Trophoblast cell (in vitro differentiated cells and primary cell): Measurements from ENCODE around the gene PTPN6.

Source experiments
- DNase-seq, 2 donors: peaks; one replicate each; pipeline ENCODE4 v3.0.0-alpha.2; 2016
- H2AFZ ChIP-seq: 2 replicates; pipeline ENCODE4 v1.6.1; 2013; ENCODE audit warnings: low read length, moderate library complexity, mild to moderate bottlenecking; ENCODE audit not compliant: insufficient read depth, poor library complexity
- H2AK5ac ChIP-seq: 2 replicates; pipeline ENCODE4 v1.6.1; 2013; ENCODE audit warnings: mild to moderate bottlenecking, low read length
- H2BK120ac ChIP-seq: 2 replicates; pipeline ENCODE4 v1.6.1; 2013; ENCODE audit warnings: low read length, mild to moderate bottlenecking, moderate library complexity; ENCODE audit not compliant: insufficient read depth, poor library complexity
- H2BK12ac ChIP-seq: 2 replicates; pipeline ENCODE4 v1.6.1; 2013; ENCODE audit warnings: mild to moderate bottlenecking, low read length, moderate library complexity
- H2BK5ac ChIP-seq: 2 replicates; pipeline ENCODE4 v1.6.1; 2013; ENCODE audit warnings: low read length, low read depth, moderate library complexity, mild to moderate bottlenecking; ENCODE audit not compliant: poor library complexity
- H3K14ac ChIP-seq: 2 replicates; pipeline ENCODE4 v1.6.1; 2013; ENCODE audit warnings: mild to moderate bottlenecking, low read length
- H3K18ac ChIP-seq: 2 replicates; pipeline ENCODE4 v1.6.1; 2013; ENCODE audit warnings: mild to moderate bottlenecking, low read length
- H3K23ac ChIP-seq: 2 replicates; pipeline ENCODE4 v1.6.1; 2013; ENCODE audit warnings: low read length
- H3K27ac ChIP-seq: 2 replicates; pipeline ENCODE4 v1.5.1; 2013; ENCODE audit warnings: low read depth, mild to moderate bottlenecking, inconsistent platforms, low read length, moderate library complexity
- H3K27me3 ChIP-seq: 2 replicates; pipeline ENCODE4 v1.6.1; 2013; ENCODE audit warnings: inconsistent platforms, mild to moderate bottlenecking, low read length, moderate library complexity; ENCODE audit not compliant: insufficient read depth
- H3K36me3 ChIP-seq, 2 experiments: 1 replicate in 1 of 2; 2 replicates in 1 of 2; pipeline ENCODE4 v1.6.1; 2013; ENCODE audit warnings: low read length in 2 of 2, mild to moderate bottlenecking in 2 of 2, moderate library complexity in 1 of 2; ENCODE audit not compliant: insufficient read depth in 2 of 2, control insufficient read depth in 1 of 2
- H3K4ac ChIP-seq: 2 replicates; pipeline ENCODE4 v1.6.1; 2013; ENCODE audit warnings: low read depth, mild to moderate bottlenecking, low read length, moderate library complexity
- H3K4me1 ChIP-seq, 2 experiments: 1 replicate in 1 of 2; 2 replicates in 1 of 2; pipeline ENCODE4 v1.6.1; 2013; ENCODE audit warnings: low read length in 2 of 2, mild to moderate bottlenecking in 2 of 2, moderate library complexity in 1 of 2; ENCODE audit not compliant: insufficient read depth in 2 of 2, control insufficient read depth in 1 of 2
- H3K4me2 ChIP-seq: 2 replicates; pipeline ENCODE4 v1.6.1; 2013; ENCODE audit warnings: inconsistent platforms, mild to moderate bottlenecking, low read length, moderate library complexity
- H3K4me3 ChIP-seq: 2 replicates; pipeline ENCODE4 v1.5.1; 2013; ENCODE audit warnings: mild to moderate bottlenecking, low read depth, low read length, inconsistent platforms
- H3K79me1 ChIP-seq: one replicate; pipeline ENCODE4 v1.6.1; 2013; ENCODE audit warnings: low read length
- H3K79me2 ChIP-seq: 2 replicates; pipeline ENCODE4 v1.6.1; 2013; ENCODE audit warnings: low read length, mild to moderate bottlenecking; ENCODE audit not compliant: control insufficient read depth, insufficient read depth, poor library complexity
- H3K9ac ChIP-seq: 2 replicates; pipeline ENCODE4 v1.6.1; 2013; ENCODE audit warnings: mild to moderate bottlenecking, low read length
- H3K9me3 ChIP-seq: 2 replicates; pipeline ENCODE4 v1.6.1; 2013; ENCODE audit warnings: low read depth, mild to moderate bottlenecking, control low read depth, inconsistent platforms, low read length; ENCODE audit not compliant: insufficient read depth
- H4K12ac ChIP-seq: 2 replicates; pipeline ENCODE4 v1.6.1; 2013; ENCODE audit warnings: low read depth, mild to moderate bottlenecking, low read length, moderate library complexity
- H4K8ac ChIP-seq: 2 replicates; pipeline ENCODE4 v1.6.1; 2013; ENCODE audit warnings: low read depth, mild to moderate bottlenecking, low read length, moderate library complexity
- H4K91ac ChIP-seq: one replicate; pipeline ENCODE4 v1.6.1; 2013; ENCODE audit warnings: low read depth, mild to moderate bottlenecking, low read length, moderate library complexity
- WGBS: extraction: QIAGEN DNeasy Blood & Tissue Kit; methylation state at CpG from one replicate; pipeline ENCODE4 v1.1.7; 2013; ENCODE audit warnings: missing lambda C conversion rate; ENCODE audit not compliant: insufficient read length, insufficient coverage; ENCODE audit errors: extremely low coverage; 5-methylcytosine and 5-hydroxymethylcytosine counted together

The PTPN6 gene

DNA sequence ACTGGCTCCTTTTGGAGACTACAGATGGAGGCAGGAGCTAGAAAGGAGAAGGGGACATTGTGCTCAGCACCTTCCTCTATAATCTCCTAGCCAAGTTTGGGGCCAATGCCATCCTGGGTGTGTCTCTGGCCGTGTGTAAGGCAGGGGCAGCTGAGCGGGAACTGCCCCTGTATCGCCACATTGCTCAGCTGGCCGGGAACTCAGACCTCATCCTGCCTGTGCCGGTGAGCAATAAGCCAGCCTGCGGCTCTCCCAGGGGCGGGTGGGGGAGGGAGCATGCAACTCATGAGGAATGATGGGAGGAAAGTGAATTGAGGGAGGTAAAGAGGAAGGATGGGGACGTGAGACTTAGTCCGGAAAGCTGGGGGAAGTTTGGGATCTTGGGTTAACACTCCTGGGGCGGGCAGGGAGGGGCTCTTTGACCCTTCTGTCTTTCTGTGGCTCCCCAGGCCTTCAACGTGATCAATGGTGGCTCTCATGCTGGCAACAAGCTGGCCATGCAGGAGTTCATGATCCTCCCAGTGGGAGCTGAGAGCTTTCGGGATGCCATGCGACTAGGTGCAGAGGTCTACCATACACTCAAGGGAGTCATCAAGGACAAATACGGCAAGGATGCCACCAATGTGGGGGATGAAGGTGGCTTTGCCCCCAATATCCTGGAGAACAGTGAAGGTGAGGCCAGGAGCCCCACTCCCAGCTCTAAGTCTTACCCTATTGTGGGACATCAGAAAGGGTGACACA, 33.5 kb upstream of the PTPN6 start:
- no peak overlapping the region for H3K4me3 ChIP-seq

DNA sequence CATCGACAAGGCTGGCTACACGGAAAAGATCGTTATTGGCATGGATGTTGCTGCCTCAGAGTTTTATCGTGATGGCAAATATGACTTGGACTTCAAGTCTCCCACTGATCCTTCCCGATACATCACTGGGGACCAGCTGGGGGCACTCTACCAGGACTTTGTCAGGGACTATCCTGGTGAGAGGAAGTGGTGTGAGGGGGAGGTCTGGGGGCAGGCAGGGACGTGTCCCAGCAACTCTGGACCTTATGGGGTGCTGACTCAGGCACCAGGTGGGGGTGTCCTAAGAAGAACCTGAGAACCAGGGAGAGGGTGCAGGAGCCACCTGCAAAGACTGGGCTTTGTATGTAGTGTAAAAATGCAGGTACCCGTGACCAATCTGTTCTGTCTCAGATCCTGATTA, 31.6 kb upstream of the PTPN6 start:
- Histone ChIP-seq H2BK120ac (no peak overlapping the region), H3K9me3 (no peaks in the 10 kb centered on the region), H3K23ac (no peak overlapping the region), H3K4ac (no peak overlapping the region), H2BK12ac (no peak overlapping the region), H3K4me2 (no peak overlapping the region), H3K4me3 (no peak overlapping the region), H3K9ac (no peak overlapping the region), H2AFZ (no peak overlapping the region), H4K8ac (no peak overlapping the region), H4K12ac (no peak overlapping the region), H3K14ac (no peak overlapping the region), H3K18ac (no peak overlapping the region), H3K79me2 (no peaks in the 10 kb centered on the region), H3K36me3 (no peaks in the 10 kb centered on the region), H2BK5ac (no peak overlapping the region), H2AK5ac (no peak overlapping the region), H4K91ac (no peak overlapping the region), H3K4me1 (peaks cover 2% of the 10 kb centered on the region in 2 experiments), H3K27me3 (peaks cover 9% of the 10 kb centered on the region), H3K79me1 (no peaks in the 10 kb centered on the region), H3K27ac (no peak overlapping the region)
- no peak for DNase-seq
- no CpG with 5 or more reads among the region's 7 CpGs for WGBS

More for the DNA sequence above, 33.5 kb upstream of the PTPN6 start:
- no peaks in the 10 kb centered on the region for H3K36me3 ChIP-seq
- H3K9me3 ChIP-seq, result no peaks in the 10 kb centered on the region
- H2AK5ac ChIP-seq, result no peak overlapping the region
- H4K12ac ChIP-seq, result no peak overlapping the region
- H3K14ac ChIP-seq, result no peak overlapping the region
- no peak overlapping the region for H3K23ac ChIP-seq
- no peak overlapping the region for H3K4me2 ChIP-seq
- H2BK12ac ChIP-seq, result no peak overlapping the region
- H3K18ac ChIP-seq, result no peak overlapping the region
- H2BK5ac ChIP-seq, result no peak overlapping the region
- no peak overlapping the region for H2BK120ac ChIP-seq
- H3K4me1 ChIP-seq, result peaks cover 0 to 3% of the 10 kb centered on the region in 2 experiments
- no peaks in the 10 kb centered on the region for H3K79me1 ChIP-seq
- 100% methylated on average over 2 of the region's 14 CpGs for WGBS
- H3K4ac ChIP-seq, result no peak overlapping the region
- no peak overlapping the region for H4K8ac ChIP-seq
- H3K27me3 ChIP-seq, result peaks cover 18% of the 10 kb centered on the region
- no peak overlapping the region for H4K91ac ChIP-seq
- no peaks in the 10 kb centered on the region for H3K79me2 ChIP-seq
- H3K27ac ChIP-seq, result no peak overlapping the region
- no peak overlapping the region for H2AFZ ChIP-seq
- H3K9ac ChIP-seq, result no peak overlapping the region
- no peak for DNase-seq

DNA sequence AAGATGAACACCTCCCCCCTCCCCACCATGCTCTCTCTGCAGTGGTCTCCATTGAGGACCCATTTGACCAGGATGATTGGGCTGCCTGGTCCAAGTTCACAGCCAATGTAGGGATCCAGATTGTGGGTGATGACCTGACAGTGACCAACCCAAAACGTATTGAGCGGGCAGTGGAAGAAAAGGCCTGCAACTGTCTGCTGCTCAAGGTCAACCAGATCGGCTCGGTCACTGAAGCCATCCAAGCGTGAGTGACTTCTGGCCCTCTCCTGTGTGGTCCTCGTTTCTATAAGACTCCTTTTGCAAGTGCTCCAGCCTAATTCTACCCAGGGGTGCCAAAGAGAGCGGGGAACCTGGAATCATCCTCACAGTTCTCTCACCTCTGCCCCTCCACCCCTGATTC, 29.6 kb upstream of the PTPN6 start:
- Histone ChIP-seq H3K4me2 (no peak overlapping the region), H3K79me1 (peaks cover 12% of the 10 kb centered on the region), H4K12ac (no peak overlapping the region), H3K23ac (no peak overlapping the region), H3K9ac (peak overlapping the region; percentile 19), H3K4me1 (peaks cover 19 to 21% of the 10 kb centered on the region in 2 experiments), H3K18ac (no peak overlapping the region), H3K27me3 (no peaks in the 10 kb centered on the region), H4K91ac (no peak overlapping the region), H2AFZ (no peak overlapping the region), H3K4ac (no peak overlapping the region), H3K4me3 (no peak overlapping the region), H4K8ac (no peak overlapping the region), H2BK12ac (no peak overlapping the region), H3K36me3 (no peaks in the 10 kb centered on the region), H3K79me2 (peaks cover 2% of the 10 kb centered on the region), H3K9me3 (no peaks in the 10 kb centered on the region), H2AK5ac (no peak overlapping the region), H2BK120ac (no peak overlapping the region), H2BK5ac (no peak overlapping the region), H3K14ac (no peak overlapping the region), H3K27ac (no peak overlapping the region)
- WGBS, result no CpG with 5 or more reads among the region's 7 CpGs
- no peak for DNase-seq

- no peak overlapping the region for H3K18ac ChIP-seq
- H3K4ac ChIP-seq, result no peak overlapping the region
- H2BK12ac ChIP-seq, result no peak overlapping the region
- H3K79me2 ChIP-seq, result peaks cover 7% of the 10 kb centered on the region
- H3K79me1 ChIP-seq, result peaks cover 18% of the 10 kb centered on the region
- WGBS, result no CpG with 5 or more reads among the region's 9 CpGs
- no peak overlapping the region for H4K8ac ChIP-seq
- H3K23ac ChIP-seq, result no peak overlapping the region
- H3K27ac ChIP-seq, result no peak overlapping the region
- H3K4me3 ChIP-seq, result no peak overlapping the region
- H3K4me2 ChIP-seq, result no peak overlapping the region
- H3K27me3 ChIP-seq, result no peaks in the 10 kb centered on the region
- no peak overlapping the region for H4K12ac ChIP-seq
- no peaks in the 10 kb centered on the region for H3K36me3 ChIP-seq
- no peak for DNase-seq
- H2AFZ ChIP-seq, result no peak overlapping the region
- no peak overlapping the region for H2BK120ac ChIP-seq
- no peak overlapping the region for H4K91ac ChIP-seq
- H3K4me1 ChIP-seq, result peaks cover 24 to 27% of the 10 kb centered on the region in 2 experiments
- H2AK5ac ChIP-seq, result no peak overlapping the region
- H3K14ac ChIP-seq, result no peak overlapping the region
- H3K9me3 ChIP-seq, result no peaks in the 10 kb centered on the region
- peak overlapping the region; percentile 19 for H3K9ac ChIP-seq
- H2BK5ac ChIP-seq, result no peak overlapping the region
Observed at GRCh38 chr12:6921996-6922946, 28.9 kb upstream of the PTPN6 start.
